ENCODE results near the gene UFD1.
"Not testable (repeated sequence)": the region's sequence is repeated elsewhere in the genome, so short reads cannot be mapped to it uniquely, and the experiment has no call there.

The UFD1 gene

DNA sequence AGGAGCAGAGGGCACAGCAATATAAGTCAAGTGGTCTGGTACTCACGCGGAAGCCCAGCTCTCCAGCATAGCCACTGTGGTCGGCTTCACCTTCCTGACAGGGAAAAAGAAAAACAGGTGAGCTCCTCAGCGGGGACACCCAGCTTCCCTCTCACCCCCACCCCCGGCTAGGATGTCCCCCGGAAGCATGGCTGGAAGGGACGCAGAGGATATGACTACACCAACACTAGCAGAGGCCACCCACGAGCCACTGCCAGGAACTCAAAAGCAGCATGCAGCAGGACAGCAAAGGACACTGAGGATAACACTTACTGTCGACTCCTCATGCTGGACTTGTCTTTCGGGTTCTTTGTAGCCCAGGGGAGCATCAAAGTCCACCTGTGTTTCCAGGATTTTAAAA, 22.5 kb downstream of the UFD1 start:
- no peak overlapping the region for H3K4me3 ChIP-seq (ENCODE audit: low read depth, low read length)
- no peak for DNase-seq (ENCODE audit: low read depth)

DNA sequence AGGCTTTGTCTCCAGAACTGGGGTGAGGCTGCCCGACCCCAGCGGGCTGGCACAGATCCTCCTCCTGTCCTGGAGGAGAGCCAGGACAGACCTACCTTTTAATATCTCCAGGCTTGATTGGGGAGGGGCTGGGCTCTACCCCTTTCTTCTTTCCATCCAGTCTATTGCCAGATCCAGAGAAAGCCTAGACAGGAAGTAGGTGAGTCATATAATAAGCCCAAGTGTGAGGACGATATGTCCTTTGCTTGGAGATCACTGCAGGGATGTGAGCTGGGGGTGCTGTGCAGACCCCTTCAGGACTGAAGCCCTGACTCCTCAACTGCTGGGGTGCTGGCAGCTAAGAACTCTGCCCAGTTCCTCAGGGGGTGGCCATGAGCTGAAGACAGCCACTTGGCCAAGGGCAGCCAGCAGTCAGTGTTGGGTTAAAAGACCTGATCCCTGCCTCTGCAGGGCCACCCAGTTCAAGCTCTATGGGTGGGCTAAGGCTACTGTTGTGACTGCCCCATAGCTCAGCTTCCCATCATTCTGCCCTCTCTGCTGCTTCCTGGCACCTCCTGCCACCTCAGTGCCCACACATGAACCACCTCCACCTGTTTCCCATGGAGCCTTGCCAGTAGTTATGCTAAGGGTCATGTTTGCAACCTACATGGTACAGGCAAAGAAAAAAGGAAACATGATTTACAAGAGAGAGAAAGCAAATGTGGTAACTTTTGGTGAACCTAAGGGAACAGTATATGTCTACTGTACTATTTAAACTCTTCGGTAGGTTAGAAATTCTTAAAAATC, 23.2 kb downstream of the UFD1 start:
- no peak overlapping the region for H3K4me3 ChIP-seq (ENCODE audit: low read depth, low read length)
- DNase-seq (ENCODE audit: low read depth): no peak

DNA sequence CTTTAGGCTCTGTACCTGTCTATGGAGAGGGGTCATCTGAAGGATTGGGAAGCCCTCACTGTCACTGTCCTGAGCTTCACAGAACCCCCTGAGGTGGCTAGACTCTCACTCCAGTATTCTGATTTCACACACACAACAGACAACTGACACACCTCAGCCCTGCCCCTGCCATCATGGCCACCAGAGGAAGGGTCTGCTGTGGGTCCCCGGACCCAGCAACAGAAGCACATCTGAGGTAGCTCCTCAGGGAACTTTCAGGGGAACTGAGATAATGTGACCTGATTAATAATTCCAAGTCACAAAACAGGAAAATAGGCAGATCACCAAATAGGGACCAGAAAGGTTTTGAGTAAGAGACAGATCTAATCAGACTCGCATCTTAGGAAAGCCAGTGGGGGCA, 24.0 kb downstream of the UFD1 start:
- H3K4me3 ChIP-seq (ENCODE audit: low read depth, low read length): no peak overlapping the region
- no peak for DNase-seq (ENCODE audit: low read depth)

DNA sequence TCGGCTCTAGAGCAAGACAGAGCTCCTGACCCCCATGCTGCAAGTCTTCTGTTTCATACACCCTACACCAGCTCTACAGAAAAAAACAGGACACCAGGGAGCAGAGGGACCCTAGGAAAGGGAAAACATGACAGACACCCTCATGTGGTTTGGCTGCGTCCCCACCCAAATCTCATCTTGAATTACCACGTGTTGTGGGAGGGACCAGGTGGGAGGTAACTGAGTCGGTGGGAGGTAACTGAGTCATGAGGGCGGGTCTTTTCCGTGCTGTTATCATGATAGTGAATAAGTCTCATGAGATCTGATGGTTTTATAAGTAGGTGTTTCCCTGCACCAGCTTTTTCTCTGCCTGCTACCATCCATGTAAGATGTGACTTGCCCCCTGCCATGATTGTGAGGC, 24.8 kb downstream of the UFD1 start:
- H3K4me3 ChIP-seq (ENCODE audit: low read depth, low read length): no peak overlapping the region
- DNase-seq (ENCODE audit: low read depth): no peak

DNA sequence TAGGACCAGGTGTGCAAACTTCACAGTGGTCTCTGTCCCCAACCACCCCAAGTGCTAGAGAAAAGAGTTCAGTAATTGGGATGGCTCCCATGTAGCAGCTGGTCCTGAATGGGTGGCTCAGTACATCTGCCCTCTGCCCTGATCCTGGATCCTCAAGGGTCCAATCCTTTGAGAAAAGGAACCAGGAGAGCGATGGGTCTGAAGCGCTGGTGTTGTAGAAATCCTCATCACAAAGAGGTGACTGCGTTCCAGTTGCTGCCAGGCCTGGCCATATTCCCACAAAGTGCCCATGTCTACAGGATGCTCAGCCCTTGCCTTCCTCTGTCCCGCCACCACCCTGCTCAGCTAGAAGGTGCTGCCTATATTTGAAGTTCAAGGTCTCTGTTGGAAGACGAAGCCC, 25.3 kb downstream of the UFD1 start:
- no peak overlapping the region for H3K4me3 ChIP-seq (ENCODE audit: low read depth, low read length)
- DNase-seq (ENCODE audit: low read depth): no peak

DNA sequence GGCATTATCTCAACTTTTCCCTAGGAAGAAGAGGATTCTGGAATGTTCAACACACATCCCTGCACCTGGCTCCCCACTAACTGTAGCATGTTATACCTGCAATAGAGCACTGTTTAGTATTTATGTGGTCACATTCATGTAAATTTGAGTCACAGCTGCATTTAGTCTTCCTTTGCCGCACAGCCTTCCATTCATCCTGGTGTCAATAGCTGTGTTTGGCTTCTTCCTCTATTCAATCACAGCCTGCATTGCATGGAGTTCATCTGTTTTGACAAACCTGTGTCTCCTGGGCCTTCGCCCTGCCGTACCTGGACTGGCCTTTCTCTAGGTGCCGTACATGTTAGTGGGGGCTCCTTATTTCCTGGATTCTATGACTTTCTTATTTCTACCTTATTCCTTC, 27.4 kb downstream of the UFD1 start:
- DNase-seq (ENCODE audit: low read depth): no peak
- H3K4me3 ChIP-seq (ENCODE audit: low read depth, low read length): no peak overlapping the region

DNA sequence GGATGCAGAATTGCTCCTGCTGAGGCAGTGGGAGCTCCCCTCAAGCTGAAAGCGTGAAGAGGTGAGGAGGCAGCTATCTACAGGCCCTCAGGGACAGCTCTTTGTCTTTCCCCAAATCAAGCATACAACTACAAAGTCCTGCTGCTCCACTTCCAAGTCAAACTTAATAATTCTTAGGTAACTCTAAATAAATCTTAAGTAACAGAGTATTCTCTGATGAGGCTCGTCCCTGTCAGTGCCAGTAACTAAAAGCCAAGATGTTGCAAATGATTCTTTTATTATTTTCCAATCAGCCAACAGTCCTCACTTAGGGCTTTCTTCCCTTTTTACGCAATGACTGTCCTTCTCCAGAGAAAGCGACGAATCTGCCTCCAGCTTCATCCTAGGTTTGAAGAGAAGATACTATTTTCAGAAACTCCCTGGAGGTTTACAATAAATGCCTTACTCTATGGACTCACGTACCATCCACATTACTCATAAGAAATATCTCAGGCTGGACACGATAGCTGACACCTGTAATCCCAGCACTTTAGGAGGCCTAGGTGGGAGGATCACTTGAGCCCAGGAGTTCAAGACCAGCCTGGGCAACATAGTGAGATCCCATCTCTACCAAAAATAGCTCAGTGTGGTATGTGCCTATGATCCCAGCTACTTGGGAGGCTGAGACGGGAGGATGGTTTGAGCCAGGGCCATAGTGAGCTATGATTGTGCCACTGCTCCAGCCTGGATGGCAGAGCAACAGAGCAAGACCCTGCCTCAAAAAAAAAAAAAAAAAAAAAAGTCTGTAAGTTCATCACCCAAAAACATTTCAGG, 28.4 kb downstream of the UFD1 start:
- peak; percentile 16 for DNase-seq (ENCODE audit: low read depth)
- H3K4me3 ChIP-seq (ENCODE audit: low read depth, low read length): no peak overlapping the region

DNA sequence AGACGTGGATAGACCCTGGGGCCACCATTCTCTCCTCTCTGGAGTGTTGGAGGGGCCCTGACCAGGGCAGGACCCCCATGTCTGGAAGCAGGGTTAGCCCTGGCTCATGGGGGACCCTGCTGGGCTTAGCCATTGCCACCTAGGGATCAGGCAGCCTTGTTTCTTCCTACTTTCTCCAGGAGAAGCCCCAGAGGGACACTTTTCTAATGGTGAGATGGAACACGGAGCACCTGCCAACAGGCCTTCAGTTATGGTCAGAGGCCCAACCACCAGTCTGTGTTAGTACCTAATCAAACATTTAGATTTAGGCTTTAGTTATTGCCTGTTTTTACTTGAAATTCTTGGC, 29.6 kb downstream of the UFD1 start:
- no peak for DNase-seq (ENCODE audit: low read depth)
- no peak overlapping the region for H3K4me3 ChIP-seq (ENCODE audit: low read depth, low read length)

DNA sequence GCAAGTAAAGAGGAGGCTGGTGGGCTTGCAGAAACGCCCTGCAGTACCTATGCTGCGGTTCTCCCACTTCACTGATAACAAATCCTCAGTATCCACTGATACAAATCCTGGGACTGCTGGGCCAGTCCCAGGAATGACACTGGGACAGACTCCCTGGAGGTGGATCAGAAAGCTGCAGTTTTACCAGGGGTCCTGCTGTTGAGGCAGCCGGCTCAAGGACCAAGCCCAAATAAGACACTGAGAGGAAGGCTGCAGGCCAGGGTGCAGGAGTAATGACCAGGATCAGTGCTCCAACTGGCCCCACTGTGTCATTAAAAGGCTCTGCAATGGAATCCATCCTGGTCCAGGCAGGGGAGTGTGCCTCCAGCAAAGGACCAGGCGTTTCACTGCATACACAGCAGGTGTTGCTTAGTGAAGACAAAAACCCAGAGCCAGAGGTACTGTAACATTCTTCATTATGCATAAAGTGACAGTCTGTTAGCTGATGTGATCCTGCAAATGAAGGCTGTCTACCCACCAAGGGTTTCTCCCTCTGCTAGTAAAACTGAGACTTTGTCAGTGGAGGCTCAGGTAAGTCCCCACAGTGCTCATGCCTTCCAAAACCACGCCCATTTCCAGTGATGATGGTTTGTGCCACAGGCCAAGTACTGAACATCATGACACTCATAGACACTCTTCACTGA, 30.1 kb downstream of the UFD1 start:
- DNase-seq (ENCODE audit: low read depth): no peak
- H3K4me3 ChIP-seq (ENCODE audit: low read depth, low read length): no peak overlapping the region

DNA sequence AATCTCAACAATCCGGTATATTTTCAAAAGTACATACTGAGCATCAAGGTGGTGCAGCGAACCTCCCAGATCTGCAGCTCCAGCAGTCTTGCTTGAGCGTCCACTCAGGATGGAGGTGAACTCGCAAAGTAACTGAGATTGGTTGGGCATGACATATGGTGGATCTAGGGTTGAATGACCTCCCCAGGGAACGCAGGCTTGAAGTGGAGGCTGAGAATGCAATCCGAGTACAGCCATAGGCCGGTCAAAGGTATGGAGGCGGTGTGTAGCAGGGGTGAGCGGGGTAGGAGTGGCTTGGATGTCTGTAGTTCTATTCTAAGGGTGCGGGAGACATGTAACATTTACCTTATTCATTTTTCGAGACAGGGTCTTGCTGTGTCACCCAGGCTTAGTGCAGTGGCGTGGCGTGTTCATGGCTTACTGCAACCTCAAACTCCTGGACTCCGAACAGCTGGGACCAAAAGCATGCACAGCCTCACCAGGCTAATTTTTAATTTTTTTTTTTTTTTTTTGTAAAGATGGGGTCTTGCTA, 30.9 kb downstream of the UFD1 start:
- H3K4me3 ChIP-seq (ENCODE audit: low read depth, low read length): peak overlapping the region; percentile 73
- peak; percentile 67 for DNase-seq (ENCODE audit: low read depth)

DNA sequence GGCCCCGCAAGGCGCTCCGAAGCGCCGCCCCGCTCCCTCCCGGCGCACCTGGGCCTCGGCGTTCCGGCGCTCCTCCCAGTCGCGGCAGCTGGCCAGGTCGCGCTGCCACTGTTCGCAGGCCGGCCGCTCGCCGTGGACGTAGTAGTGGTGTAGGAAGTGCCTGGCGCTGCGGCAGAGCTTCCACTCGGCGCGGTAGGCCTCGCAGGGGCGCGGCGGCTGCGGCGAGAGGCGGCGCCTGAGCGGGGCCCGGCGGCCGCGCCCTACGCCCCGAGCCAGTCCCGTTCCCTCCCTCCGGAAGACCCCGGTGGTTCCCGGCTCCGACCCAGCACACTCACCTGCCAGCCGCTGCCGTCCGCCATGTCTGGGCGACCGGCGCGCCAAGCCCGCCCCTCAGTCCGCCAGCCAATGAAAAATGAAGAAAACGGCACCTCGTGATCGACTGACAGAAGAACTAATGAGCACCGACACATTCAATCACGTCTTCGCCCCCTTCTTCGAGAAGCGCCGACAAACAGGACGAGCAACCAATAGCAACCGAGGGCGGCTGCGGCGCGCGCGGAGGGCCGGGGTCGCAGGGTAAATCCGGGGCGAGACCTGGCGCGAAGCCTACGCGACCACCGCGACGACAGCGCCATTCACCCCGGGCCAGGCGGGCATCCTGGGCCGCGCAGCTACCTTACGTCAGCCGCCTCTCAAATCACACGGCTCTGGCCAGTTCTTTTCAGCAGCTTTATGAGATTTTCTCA, 31.5 kb downstream of the UFD1 start, which contains the start of gene C22orf39:
C22orf39 (minus strand) TSS at position 382 of the 746 bp plus-strand sequence; CDS start at position 359, 23 bp downstream.
- peak; percentile 80 for DNase-seq (ENCODE audit: low read depth)
- peak within 1 kb of the TSS; percentile 73 for H3K4me3 ChIP-seq (ENCODE audit: low read depth, low read length)

DNA sequence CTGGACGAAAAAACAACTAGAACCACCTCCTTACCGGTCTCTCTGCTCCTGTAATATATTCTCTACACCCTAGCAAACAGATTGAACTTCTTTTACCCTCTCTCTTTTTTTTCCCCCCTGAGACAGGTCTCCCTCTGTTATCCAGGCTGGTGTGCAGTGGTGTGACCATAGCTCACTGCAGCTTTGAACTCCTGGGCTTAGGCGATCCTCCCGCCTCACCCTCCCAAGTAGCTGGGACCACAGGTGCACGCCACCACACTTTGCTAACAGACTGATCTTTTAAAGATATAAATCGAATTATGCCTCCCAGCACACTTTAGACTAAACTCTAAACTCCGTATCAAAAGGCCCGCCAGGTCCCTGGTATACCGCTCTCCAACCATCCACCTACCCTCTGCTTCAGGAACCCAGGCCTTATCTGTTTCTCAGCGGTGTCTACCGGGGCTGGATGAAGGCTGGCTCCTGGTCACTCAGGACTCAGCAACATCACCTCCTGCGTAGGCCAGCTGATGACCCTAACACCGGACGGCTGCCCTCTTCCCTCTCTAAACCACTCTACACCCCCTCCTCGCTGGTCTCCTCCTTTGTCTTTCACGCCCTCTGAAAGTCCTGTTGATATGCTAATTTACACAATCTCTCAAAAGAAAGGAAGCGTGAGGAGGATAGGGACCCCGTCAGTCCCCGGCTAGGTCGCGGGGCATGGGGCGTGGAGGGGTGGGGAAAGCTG, 32.2 kb downstream of the UFD1 start:
- peak overlapping the region; percentile 73 for H3K4me3 ChIP-seq (ENCODE audit: low read depth, low read length)

DNA sequence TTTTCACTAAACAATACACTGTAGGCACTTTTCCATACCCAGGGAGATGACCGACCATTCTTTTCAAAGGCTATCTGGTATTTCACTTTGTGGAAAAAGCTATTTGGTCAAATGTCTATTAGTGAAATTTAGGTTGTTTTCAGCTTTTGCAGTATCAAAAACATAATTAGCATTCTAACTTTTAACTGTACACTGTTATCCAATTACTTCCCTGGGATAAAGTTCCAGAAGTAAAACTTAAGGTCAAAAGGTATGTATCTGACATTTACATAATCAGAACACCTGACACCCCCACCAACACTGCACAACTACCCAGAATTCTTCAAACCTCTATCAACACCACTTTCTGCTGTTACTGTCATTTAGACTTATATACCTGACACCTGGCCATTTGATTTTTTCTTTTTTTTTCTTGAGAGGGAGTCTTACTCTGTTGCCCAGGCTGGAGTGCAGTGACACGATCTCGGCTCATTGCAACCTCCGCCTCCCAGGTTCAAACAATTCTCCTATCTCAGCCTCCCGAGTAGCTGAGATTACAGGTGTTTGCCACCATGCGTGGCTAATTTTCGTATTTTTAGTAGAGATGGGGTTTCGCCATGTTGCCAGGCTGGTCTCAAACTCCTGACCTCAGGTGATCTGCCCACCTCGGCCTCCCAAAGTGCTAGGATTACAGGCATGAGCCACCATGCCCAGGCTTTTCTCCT, 33.6 kb downstream of the UFD1 start:
- H3K4me3 ChIP-seq (ENCODE audit: low read depth, low read length): not testable (repeated sequence)

More for the DNA sequence above, 32.2 kb downstream of the UFD1 start:
- no peak for DNase-seq (ENCODE audit: low read depth)

DNA sequence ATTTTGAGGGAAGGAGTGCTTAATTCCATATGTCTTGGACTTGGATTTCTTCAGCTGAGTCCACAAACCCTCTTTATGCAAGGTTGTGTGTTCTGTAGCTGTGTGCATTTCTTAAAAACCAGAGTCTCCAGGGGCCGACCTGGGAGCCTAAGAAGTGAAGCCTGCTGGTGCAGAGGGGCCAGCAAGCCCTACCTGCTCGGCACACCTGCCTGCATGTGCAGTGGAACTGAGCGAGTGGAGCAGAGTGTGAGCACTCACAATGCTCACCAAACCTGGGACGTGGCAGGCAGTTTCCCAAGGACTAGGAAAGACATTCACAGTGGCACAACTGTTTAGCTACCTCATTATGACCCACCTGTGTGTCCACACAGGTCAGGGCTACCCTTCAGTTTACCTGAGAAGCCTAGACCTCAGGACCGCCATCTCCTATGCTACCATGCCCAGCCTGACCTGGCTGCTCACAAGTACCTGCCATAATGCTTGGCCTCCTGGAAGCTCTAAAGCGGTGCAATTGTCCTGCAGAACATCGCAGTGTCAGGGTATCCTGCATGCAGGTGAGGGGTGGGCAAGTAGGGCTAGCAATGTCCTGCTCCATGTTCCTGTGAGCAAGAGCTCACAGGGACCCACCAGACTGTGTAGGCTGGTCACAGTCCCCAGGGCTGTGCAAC, 35.3 kb downstream of the UFD1 start:
- H3K4me3 ChIP-seq (ENCODE audit: low read depth, low read length): no peak overlapping the region
- DNase-seq (ENCODE audit: low read depth): no peak

More for the DNA sequence above, 33.6 kb downstream of the UFD1 start:
- not testable (repeated sequence) for DNase-seq (ENCODE audit: low read depth)

DNA sequence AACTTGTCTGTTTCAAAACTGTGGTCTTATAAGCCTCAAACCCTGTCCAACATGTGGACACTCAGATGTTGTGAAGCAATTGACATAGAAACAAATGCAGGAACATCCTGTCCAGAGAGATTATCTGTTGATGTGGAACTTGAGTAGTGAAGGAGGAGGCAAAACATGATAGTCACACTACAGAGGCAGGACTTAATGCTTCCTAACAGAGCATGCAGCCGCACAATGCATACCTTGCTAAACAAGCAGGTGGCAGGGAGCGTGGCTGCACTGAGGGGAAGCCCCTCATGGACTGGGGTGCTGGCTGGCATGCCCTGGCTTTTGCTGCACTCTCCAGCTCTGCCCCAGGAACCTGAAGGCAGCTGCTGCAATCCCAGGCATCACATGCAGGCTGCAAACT, 36.8 kb downstream of the UFD1 start:
- DNase-seq (ENCODE audit: low read depth): no peak
- H3K4me3 ChIP-seq (ENCODE audit: low read depth, low read length): no peak overlapping the region

DNA sequence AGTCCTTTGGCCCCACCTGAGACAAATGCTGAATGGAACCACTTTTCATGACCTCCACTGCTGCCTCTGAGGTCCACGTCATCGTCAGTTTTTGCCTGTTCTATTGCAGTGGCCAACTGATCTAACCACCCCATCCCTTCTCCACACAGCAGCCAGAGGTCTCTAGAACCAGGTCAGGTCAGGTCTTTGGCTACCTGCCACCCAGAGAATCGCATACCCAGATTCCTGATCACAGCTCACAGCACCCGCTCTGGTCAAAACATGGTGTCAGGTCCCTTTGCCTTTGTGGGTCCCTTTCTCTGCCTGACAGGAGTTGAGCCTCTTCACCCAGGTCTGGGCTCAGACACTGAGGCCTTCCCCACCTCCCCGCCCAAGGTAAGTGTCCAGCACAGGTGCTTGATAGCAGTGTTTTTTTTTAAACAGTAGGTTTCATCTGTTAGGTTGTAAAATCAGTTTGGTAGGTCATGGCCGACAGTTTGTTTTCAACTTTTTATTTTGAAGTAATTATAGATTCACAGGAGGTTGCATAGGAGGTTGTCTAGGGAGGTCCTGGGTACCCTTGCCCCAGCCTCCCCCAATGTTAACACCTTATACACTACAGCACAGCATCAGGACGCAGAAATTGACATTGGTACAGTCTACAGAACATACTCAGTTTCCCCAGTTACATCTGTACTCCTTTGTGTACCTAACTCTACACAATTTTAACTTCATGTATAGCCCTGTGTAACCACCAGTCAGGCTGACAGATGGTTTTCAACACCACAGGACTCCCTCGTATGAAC, 38.4 kb downstream of the UFD1 start:
- no peak overlapping the region for H3K4me3 ChIP-seq (ENCODE audit: low read depth, low read length)
- no peak for DNase-seq (ENCODE audit: low read depth)

DNA sequence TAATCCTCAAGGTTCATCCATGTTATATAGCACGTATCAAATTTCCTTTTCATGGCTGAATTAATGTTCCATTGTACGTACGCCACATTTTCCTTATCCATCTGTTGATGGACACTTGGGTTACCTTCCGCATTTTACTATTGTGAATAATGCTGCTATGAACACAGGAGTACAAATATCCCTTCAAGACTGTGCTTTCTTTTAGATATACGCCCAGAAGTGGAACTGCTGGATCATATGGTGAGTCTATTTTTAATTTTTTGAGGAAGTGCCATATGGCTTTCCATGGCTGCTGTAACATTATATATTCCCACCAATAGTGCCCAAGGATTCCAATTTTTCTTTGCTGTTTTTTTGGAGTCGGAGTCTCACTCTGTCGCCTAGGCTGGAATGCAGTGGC, 40.7 kb downstream of the UFD1 start:
- DNase-seq (ENCODE audit: low read depth): no peak
- H3K4me3 ChIP-seq (ENCODE audit: low read depth, low read length): no peak overlapping the region

Measured in skeletal muscle cell (primary cell).